GM23338 (cell line): ENCODE data around the gene PTPRC. TPM values are rescaled to one million over a fixed set of nuclear protein-coding genes. Genes with fewer than 3 reads are reported as not detected.

Experiments
- ATAC-seq: fragments of 200-7000 bp; cut with Tn5 transposase; 3 replicates; pipeline ENCODE4 v1.9.1; 2020
- DNase-seq: peaks from one replicate; pipeline ENCODE4 v3.0.0-alpha.2; 2015; ENCODE audit warnings: low spot score
- H2AFZ ChIP-seq: fragments of 200-600 bp; sonication (generic); 2 replicates; pipeline ENCODE4 v1.8.0; 2016; ENCODE audit warnings: antibody characterized with exemption, mild to moderate bottlenecking, moderate library complexity
- H3F3A ChIP-seq: fragments of 200-600 bp; sonication (generic); replicated peaks from 2 replicates; pipeline ENCODE4 v1.8.0; 2017; ENCODE audit warnings: antibody characterized with exemption, mixed run types, low read depth
- H3K27ac ChIP-seq: fragments of 200-600 bp; sonication (generic); 2 replicates; pipeline ENCODE4 v1.6.1; 2016; ENCODE audit warnings: low read depth
- H3K27me3 ChIP-seq: fragments of 200-600 bp; sonication (generic); 2 replicates; pipeline ENCODE4 v1.8.0; 2016; ENCODE audit warnings: mild to moderate bottlenecking, mixed run types, moderate library complexity; ENCODE audit not compliant: insufficient read depth
- H3K36me3 ChIP-seq: fragments of 200-600 bp; sonication (generic); 2 replicates; pipeline ENCODE4 v1.8.0; 2016; ENCODE audit warnings: mild to moderate bottlenecking; ENCODE audit not compliant: insufficient read depth
- H3K4me1 ChIP-seq: fragments of 200-600 bp; sonication (generic); 2 replicates; pipeline ENCODE4 v1.8.0; 2016; ENCODE audit warnings: mild to moderate bottlenecking, moderate library complexity; ENCODE audit not compliant: insufficient read depth
- H3K4me2 ChIP-seq: fragments of 200-600 bp; sonication (generic); 2 replicates; pipeline ENCODE4 v1.7.1; 2017; ENCODE audit warnings: mixed run types
- H3K4me3 ChIP-seq: fragments of 200-600 bp; sonication (generic); 2 replicates; pipeline ENCODE4 v1.6.1; 2016; ENCODE audit warnings: mixed run types
- H3K79me2 ChIP-seq: fragments of 200-600 bp; sonication (generic); replicated peaks from 2 replicates; pipeline ENCODE4 v1.8.0; 2017; ENCODE audit warnings: mild to moderate bottlenecking; ENCODE audit not compliant: insufficient read depth
- H3K9me2 ChIP-seq: fragments of 200-600 bp; sonication (generic); 2 replicates; pipeline ENCODE4 v1.8.0; 2017; ENCODE audit not compliant: insufficient read depth
- H4K20me1 ChIP-seq: fragments of 200-600 bp; sonication (generic); replicated peaks from 2 replicates; pipeline ENCODE4 v1.8.0; 2017; ENCODE audit warnings: mild to moderate bottlenecking; ENCODE audit not compliant: insufficient read depth
- H3K27ac Mint-ChIP-seq: 2 replicates; pipeline ENCODE4 v1.8.0; 2020; ENCODE audit warnings: inconsistent platforms, mild to moderate bottlenecking, moderate library complexity, mixed read lengths
- H3K27me3 Mint-ChIP-seq: 3 replicates; pipeline ENCODE4 v1.8.0; 2022; ENCODE audit warnings: low read depth, mild to moderate bottlenecking, moderate library complexity, mixed read lengths, inconsistent platforms; ENCODE audit not compliant: insufficient read depth, poor library complexity
- H3K36me3 Mint-ChIP-seq: 3 replicates; pipeline ENCODE4 v1.8.0; 2021; ENCODE audit warnings: low read depth, mild to moderate bottlenecking, inconsistent platforms, moderate library complexity, mixed read lengths
- H3K4me1 Mint-ChIP-seq: 3 replicates; pipeline ENCODE4 v1.8.0; 2020; ENCODE audit warnings: mild to moderate bottlenecking, inconsistent platforms, mixed read lengths
- H3K4me3 Mint-ChIP-seq: 3 replicates; pipeline ENCODE4 v1.8.0; 2021; ENCODE audit warnings: moderate library complexity, mild to moderate bottlenecking, inconsistent platforms, mixed read lengths
- H3K9me3 Mint-ChIP-seq: 3 replicates; pipeline ENCODE4 v1.8.0; 2020; ENCODE audit warnings: moderate library complexity, mild to moderate bottlenecking, inconsistent platforms, mixed read lengths
- CREB1 ChIP-seq: fragments of 250-450 bp; sonication (Bioruptor Pico); IDR thresholded peaks from 2 replicates; pipeline ENCODE4 v1.5.0; 2020; ENCODE audit warnings: low read depth, mild to moderate bottlenecking, moderate library complexity
- EZH2 ChIP-seq: fragments of 200-600 bp; sonication (generic); IDR thresholded peaks from one replicate; pipeline ENCODE4 v1.8.0; 2017; ENCODE audit warnings: antibody characterized with exemption, mild to moderate bottlenecking, low read depth; ENCODE audit not compliant: unreplicated experiment
- EZH2phosphoT487 ChIP-seq: fragments of 200-600 bp; sonication (generic); IDR thresholded peaks from one replicate; pipeline ENCODE4 v1.8.1; 2018; ENCODE audit warnings: antibody characterized with exemption; ENCODE audit not compliant: unreplicated experiment
- JUNB ChIP-seq: IDR thresholded peaks from one replicate; pipeline ENCODE4 v1.6.1; 2016; ENCODE audit warnings: antibody characterized with exemption; ENCODE audit not compliant: unreplicated experiment
- NANOG ChIP-seq: IDR thresholded peaks from 2 replicates; pipeline ENCODE4 v1.6.1; 2016; ENCODE audit warnings: antibody characterized with exemption, borderline replicate concordance
- POLR2AphosphoS5 ChIP-seq: IDR thresholded peaks from 2 replicates; pipeline ENCODE4 v1.6.1; 2016; ENCODE audit warnings: antibody characterized with exemption, low read depth
- STAT1 ChIP-seq: IDR thresholded peaks from one replicate; pipeline ENCODE4 v1.6.1; 2016; ENCODE audit warnings: antibody characterized with exemption; ENCODE audit not compliant: unreplicated experiment
- ZNF114 ChIP-seq: fragments of 250-450 bp; sonication (Bioruptor Pico); IDR thresholded peaks from 2 replicates; pipeline ENCODE4 v1.5.0; 2020; ENCODE audit warnings: mild to moderate bottlenecking, moderate library complexity
- ZNF331 ChIP-seq: fragments of 250-450 bp; sonication (Bioruptor Pico); IDR thresholded peaks from 2 replicates; pipeline ENCODE4 v1.5.0; 2020; ENCODE audit warnings: low read depth, mild to moderate bottlenecking, moderate library complexity
- polyA plus RNA-seq: library from polyadenylated mRNA; unstranded; fragments of >200 nt; fragmentation: Nextera tagmentation; extraction: Ambion mirVana; gene quantifications from 2 replicates; pipeline ENCODE4 v1.2.1, GENCODE V29; 2016
- total RNA-seq: library from RNA; depleted of rRNA; stranded (reverse); fragments of >200 nt; shearing (Covaris generic); gene quantifications from 2 replicates; pipeline ENCODE4 v1.2.3, GENCODE V29; 2014
- TF ChIP-seq, protein P1 (sequence below), 2 experiments: fragments of 200-600 bp in 1 of 2; sonication (generic) in 1 of 2; conservative IDR thresholded peaks; 2 replicates each; pipeline versions ENCODE4 v1.5.1 to v1.6.1; 2016 to 2017; ENCODE audit warnings: antibody characterized with exemption in 2 of 2, low read depth in 2 of 2, mild to moderate bottlenecking in 2 of 2, moderate library complexity in 1 of 2
- TF ChIP-seq, protein P2 (sequence below): IDR thresholded peaks from 2 replicates; pipeline ENCODE4 v1.6.1; 2016; ENCODE audit warnings: antibody characterized with exemption
- TF ChIP-seq, protein P3 (sequence below): fragments of 250-450 bp; sonication (Bioruptor Pico); IDR thresholded peaks from 2 replicates; pipeline ENCODE4 v1.5.0; 2020; ENCODE audit warnings: mild to moderate bottlenecking, moderate library complexity
- TF ChIP-seq, protein P4 (sequence below): IDR thresholded peaks from one replicate; pipeline ENCODE4 v1.6.1; 2018; ENCODE audit warnings: antibody characterized with exemption; ENCODE audit not compliant: unreplicated experiment

Gene PTPRC
- total and polyA plus RNA-seq, 2 experiments from 2014 or later: 0.10 to 0.52 TPM

DNA sequence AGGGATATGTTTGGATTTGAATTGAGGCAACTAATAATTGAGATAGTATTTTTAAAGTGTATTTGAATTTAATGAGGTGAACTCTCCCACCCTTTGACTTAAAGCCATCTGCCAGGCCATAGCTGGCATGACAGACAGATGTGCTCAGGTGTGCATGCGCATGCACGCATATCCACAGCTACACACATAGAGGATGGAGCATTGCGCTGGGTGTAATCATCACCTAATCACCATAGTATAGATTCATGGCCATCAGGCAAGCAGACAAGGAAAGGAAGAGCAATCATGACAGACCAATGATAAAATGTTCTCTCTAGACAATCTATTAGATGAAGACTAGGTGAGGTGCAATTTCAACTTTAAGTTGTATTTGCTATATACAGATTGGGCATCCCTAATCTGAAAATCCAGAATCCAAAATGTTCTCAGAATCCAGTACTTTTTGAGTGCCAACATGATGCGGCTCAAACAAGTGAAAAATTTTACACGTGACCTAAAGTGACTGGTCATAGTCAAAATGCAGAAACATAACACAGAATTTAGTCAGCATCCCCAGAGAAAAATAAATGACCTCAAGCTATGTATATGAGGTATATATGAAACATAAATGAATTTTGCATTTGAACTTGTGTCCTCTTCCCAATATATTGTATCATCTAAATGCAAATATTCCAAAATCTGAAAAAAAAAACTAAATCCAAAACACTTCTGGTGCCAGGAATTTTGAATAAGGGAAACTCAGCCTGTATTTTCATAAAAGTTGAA is 70.1 kb downstream of the PTPRC start:
- Histone ChIP-seq H3K79me2 (no peaks in the 10 kb centered on the region), H3K27ac (no peak overlapping the region), H3K4me2 (no peak overlapping the region), H3K4me3 (no peak overlapping the region), H3K27me3 (no peaks in the 10 kb centered on the region), H3K9me2 (no peaks in the 10 kb centered on the region), H2AFZ (no peak overlapping the region), H3F3A (no peaks in the 10 kb centered on the region), H3K36me3 (no peaks in the 10 kb centered on the region), H4K20me1 (no peaks in the 10 kb centered on the region), H3K4me1 (peaks cover 5% of the 10 kb centered on the region; the same call in 1 of the 2 replicates)
- no peaks in the 10 kb centered on the region for H3K9me3 Mint-ChIP-seq
- H3K27ac Mint-ChIP-seq: no peak overlapping the region
- no peak overlapping the region for H3K4me3 Mint-ChIP-seq
- TF ChIP-seq, protein P1, sequence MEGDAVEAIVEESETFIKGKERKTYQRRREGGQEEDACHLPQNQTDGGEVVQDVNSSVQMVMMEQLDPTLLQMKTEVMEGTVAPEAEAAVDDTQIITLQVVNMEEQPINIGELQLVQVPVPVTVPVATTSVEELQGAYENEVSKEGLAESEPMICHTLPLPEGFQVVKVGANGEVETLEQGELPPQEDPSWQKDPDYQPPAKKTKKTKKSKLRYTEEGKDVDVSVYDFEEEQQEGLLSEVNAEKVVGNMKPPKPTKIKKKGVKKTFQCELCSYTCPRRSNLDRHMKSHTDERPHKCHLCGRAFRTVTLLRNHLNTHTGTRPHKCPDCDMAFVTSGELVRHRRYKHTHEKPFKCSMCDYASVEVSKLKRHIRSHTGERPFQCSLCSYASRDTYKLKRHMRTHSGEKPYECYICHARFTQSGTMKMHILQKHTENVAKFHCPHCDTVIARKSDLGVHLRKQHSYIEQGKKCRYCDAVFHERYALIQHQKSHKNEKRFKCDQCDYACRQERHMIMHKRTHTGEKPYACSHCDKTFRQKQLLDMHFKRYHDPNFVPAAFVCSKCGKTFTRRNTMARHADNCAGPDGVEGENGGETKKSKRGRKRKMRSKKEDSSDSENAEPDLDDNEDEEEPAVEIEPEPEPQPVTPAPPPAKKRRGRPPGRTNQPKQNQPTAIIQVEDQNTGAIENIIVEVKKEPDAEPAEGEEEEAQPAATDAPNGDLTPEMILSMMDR (conservative IDR thresholded peaks at IDR 0.05; ENCODE audit: low read depth in 2 of 2): no peak
- TF ChIP-seq, protein P2, sequence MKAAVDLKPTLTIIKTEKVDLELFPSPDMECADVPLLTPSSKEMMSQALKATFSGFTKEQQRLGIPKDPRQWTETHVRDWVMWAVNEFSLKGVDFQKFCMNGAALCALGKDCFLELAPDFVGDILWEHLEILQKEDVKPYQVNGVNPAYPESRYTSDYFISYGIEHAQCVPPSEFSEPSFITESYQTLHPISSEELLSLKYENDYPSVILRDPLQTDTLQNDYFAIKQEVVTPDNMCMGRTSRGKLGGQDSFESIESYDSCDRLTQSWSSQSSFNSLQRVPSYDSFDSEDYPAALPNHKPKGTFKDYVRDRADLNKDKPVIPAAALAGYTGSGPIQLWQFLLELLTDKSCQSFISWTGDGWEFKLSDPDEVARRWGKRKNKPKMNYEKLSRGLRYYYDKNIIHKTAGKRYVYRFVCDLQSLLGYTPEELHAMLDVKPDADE: no peak
- TF ChIP-seq EZH2: no peak
- TF ChIP-seq ZNF114 (CRISPR knock-in tag): no peak
- TF ChIP-seq, protein P3, sequence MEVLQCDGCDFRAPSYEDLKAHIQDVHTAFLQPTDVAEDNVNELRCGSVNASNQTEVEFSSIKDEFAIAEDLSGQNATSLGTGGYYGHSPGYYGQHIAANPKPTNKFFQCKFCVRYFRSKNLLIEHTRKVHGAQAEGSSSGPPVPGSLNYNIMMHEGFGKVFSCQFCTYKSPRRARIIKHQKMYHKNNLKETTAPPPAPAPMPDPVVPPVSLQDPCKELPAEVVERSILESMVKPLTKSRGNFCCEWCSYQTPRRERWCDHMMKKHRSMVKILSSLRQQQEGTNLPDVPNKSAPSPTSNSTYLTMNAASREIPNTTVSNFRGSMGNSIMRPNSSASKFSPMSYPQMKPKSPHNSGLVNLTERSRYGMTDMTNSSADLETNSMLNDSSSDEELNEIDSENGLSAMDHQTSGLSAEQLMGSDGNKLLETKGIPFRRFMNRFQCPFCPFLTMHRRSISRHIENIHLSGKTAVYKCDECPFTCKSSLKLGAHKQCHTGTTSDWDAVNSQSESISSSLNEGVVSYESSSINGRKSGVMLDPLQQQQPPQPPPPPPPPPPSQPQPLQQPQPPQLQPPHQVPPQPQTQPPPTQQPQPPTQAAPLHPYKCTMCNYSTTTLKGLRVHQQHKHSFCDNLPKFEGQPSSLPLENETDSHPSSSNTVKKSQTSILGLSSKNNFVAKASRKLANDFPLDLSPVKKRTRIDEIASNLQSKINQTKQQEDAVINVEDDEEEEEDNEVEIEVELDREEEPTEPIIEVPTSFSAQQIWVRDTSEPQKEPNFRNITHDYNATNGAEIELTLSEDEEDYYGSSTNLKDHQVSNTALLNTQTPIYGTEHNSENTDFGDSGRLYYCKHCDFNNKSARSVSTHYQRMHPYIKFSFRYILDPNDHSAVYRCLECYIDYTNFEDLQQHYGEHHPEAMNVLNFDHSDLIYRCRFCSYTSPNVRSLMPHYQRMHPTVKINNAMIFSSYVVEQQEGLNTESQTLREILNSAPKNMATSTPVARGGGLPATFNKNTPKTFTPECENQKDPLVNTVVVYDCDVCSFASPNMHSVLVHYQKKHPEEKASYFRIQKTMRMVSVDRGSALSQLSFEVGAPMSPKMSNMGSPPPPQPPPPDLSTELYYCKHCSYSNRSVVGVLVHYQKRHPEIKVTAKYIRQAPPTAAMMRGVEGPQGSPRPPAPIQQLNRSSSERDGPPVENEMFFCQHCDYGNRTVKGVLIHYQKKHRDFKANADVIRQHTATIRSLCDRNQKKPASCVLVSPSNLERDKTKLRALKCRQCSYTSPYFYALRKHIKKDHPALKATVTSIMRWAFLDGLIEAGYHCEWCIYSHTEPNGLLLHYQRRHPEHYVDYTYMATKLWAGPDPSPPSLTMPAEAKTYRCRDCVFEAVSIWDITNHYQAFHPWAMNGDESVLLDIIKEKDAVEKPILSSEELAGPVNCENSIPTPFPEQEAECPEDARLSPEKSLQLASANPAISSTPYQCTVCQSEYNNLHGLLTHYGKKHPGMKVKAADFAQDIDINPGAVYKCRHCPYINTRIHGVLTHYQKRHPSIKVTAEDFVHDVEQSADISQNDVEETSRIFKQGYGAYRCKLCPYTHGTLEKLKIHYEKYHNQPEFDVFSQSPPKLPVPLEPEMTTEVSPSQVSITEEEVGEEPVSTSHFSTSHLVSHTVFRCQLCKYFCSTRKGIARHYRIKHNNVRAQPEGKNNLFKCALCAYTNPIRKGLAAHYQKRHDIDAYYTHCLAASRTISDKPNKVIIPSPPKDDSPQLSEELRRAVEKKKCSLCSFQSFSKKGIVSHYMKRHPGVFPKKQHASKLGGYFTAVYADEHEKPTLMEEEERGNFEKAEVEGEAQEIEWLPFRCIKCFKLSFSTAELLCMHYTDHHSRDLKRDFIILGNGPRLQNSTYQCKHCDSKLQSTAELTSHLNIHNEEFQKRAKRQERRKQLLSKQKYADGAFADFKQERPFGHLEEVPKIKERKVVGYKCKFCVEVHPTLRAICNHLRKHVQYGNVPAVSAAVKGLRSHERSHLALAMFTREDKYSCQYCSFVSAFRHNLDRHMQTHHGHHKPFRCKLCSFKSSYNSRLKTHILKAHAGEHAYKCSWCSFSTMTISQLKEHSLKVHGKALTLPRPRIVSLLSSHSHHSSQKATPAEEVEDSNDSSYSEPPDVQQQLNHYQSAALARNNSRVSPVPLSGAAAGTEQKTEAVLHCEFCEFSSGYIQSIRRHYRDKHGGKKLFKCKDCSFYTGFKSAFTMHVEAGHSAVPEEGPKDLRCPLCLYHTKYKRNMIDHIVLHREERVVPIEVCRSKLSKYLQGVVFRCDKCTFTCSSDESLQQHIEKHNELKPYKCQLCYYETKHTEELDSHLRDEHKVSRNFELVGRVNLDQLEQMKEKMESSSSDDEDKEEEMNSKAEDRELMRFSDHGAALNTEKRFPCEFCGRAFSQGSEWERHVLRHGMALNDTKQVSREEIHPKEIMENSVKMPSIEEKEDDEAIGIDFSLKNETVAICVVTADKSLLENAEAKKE (CRISPR knock-in tag): no peak
- no peak for TF ChIP-seq NANOG
- no peak for TF ChIP-seq POLR2AphosphoS5
- TF ChIP-seq STAT1: no peak
- no peak for TF ChIP-seq EZH2phosphoT487
- TF ChIP-seq, protein P4, sequence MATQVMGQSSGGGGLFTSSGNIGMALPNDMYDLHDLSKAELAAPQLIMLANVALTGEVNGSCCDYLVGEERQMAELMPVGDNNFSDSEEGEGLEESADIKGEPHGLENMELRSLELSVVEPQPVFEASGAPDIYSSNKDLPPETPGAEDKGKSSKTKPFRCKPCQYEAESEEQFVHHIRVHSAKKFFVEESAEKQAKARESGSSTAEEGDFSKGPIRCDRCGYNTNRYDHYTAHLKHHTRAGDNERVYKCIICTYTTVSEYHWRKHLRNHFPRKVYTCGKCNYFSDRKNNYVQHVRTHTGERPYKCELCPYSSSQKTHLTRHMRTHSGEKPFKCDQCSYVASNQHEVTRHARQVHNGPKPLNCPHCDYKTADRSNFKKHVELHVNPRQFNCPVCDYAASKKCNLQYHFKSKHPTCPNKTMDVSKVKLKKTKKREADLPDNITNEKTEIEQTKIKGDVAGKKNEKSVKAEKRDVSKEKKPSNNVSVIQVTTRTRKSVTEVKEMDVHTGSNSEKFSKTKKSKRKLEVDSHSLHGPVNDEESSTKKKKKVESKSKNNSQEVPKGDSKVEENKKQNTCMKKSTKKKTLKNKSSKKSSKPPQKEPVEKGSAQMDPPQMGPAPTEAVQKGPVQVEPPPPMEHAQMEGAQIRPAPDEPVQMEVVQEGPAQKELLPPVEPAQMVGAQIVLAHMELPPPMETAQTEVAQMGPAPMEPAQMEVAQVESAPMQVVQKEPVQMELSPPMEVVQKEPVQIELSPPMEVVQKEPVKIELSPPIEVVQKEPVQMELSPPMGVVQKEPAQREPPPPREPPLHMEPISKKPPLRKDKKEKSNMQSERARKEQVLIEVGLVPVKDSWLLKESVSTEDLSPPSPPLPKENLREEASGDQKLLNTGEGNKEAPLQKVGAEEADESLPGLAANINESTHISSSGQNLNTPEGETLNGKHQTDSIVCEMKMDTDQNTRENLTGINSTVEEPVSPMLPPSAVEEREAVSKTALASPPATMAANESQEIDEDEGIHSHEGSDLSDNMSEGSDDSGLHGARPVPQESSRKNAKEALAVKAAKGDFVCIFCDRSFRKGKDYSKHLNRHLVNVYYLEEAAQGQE: no peak
- TF ChIP-seq CREB1 (CRISPR knock-in tag): no peak
- no peak for TF ChIP-seq JUNB
- TF ChIP-seq ZNF331 (CRISPR knock-in tag): no peak
- peaks cover 17% of the 10 kb centered on the region for H3K4me1 Mint-ChIP-seq
- ATAC-seq: no peak
- no peaks in the 10 kb centered on the region for H3K36me3 Mint-ChIP-seq
- DNase-seq: no peak
- no peaks in the 10 kb centered on the region for H3K27me3 Mint-ChIP-seq
